Measurements from ENCODE around the gene SHROOM3.
"Not testable (repeated sequence)": the region's sequence is repeated elsewhere in the genome, so short reads cannot be mapped to it uniquely, and the experiment has no call there.

The SHROOM3 gene

GRCh38 chr4:76726631-76727030, 291.6 kb downstream of the SHROOM3 start:
- intact Hi-C loops (cut with micrococcal nuclease) = no loop called here
- no peak overlapping the region for H3K4me3 Mint-ChIP-seq
- no peaks in the 10 kb centered on the region for H3K36me3 Mint-ChIP-seq (ENCODE audit: low read depth)
- no peaks in the 10 kb centered on the region for H3K9me3 Mint-ChIP-seq
- H3K27me3 Mint-ChIP-seq = peaks cover 77% of the 10 kb centered on the region
- no peak overlapping the region for H3K27ac Mint-ChIP-seq
- H3K4me1 Mint-ChIP-seq (ENCODE audit: low read depth) = peaks cover 17% of the 10 kb centered on the region

GRCh38 chr4:76727934-76728333, 292.9 kb downstream of the SHROOM3 start:
- H3K4me3 Mint-ChIP-seq; H3K9me3 Mint-ChIP-seq; H3K27ac Mint-ChIP-seq; intact Hi-C loops (cut with micrococcal nuclease); H3K36me3 Mint-ChIP-seq (ENCODE audit: low read depth): not testable (repeated sequence)
- Mint-ChIP-seq H3K4me1 (ENCODE audit: low read depth) (peaks cover 17% of the 10 kb centered on the region), H3K27me3 (peaks cover 77% of the 10 kb centered on the region)

- Mint-ChIP-seq H3K9me3 (no peaks in the 10 kb centered on the region), H3K27ac (no peak overlapping the region), H3K4me1 (ENCODE audit: low read depth) (peaks cover 9% of the 10 kb centered on the region), H3K27me3 (peaks cover 79% of the 10 kb centered on the region), H3K4me3 (no peak overlapping the region), H3K36me3 (ENCODE audit: low read depth) (no peaks in the 10 kb centered on the region)
- intact Hi-C loops (cut with micrococcal nuclease) = no loop called here
Measured at GRCh38 chr4:76729460-76729859, 294.4 kb downstream of the SHROOM3 start.

GRCh38 chr4:76729980-76730379, 295.0 kb downstream of the SHROOM3 start:
- intact Hi-C loops (cut with micrococcal nuclease) = no loop called here
- no peak overlapping the region for H3K4me3 Mint-ChIP-seq

GRCh38 chr4:76732246-76732645, 297.2 kb downstream of the SHROOM3 start:
- no peak overlapping the region for H3K4me3 Mint-ChIP-seq
- no peaks in the 10 kb centered on the region for H3K36me3 Mint-ChIP-seq (ENCODE audit: low read depth)
- H3K9me3 Mint-ChIP-seq = no peaks in the 10 kb centered on the region
- intact Hi-C loops (cut with micrococcal nuclease) = no loop called here
- H3K27ac Mint-ChIP-seq = no peak overlapping the region
- no peaks in the 10 kb centered on the region for H3K4me1 Mint-ChIP-seq (ENCODE audit: low read depth)
- peaks cover 68% of the 10 kb centered on the region for H3K27me3 Mint-ChIP-seq

More at GRCh38 chr4:76729980-76730379, 295.0 kb downstream of the SHROOM3 start:
- no peaks in the 10 kb centered on the region for H3K36me3 Mint-ChIP-seq (ENCODE audit: low read depth)
- H3K4me1 Mint-ChIP-seq (ENCODE audit: low read depth) = peaks cover 9% of the 10 kb centered on the region
- peaks cover 78% of the 10 kb centered on the region for H3K27me3 Mint-ChIP-seq
- H3K27ac Mint-ChIP-seq = no peak overlapping the region
- H3K9me3 Mint-ChIP-seq = no peaks in the 10 kb centered on the region

- Mint-ChIP-seq H3K4me3 (no peak overlapping the region), H3K36me3 (ENCODE audit: low read depth) (no peaks in the 10 kb centered on the region), H3K27me3 (peaks cover 67% of the 10 kb centered on the region), H3K27ac (no peak overlapping the region), H3K9me3 (no peaks in the 10 kb centered on the region), H3K4me1 (ENCODE audit: low read depth) (no peaks in the 10 kb centered on the region)
- intact Hi-C loops (cut with micrococcal nuclease) = no loop called here
Measured at GRCh38 chr4:76733068-76733771, 298.2 kb downstream of the SHROOM3 start.

GRCh38 chr4:76736414-76736813, 301.4 kb downstream of the SHROOM3 start:
- intact Hi-C loops (cut with micrococcal nuclease) = no loop called here
- Mint-ChIP-seq H3K4me3 (no peak overlapping the region), H3K36me3 (ENCODE audit: low read depth) (no peaks in the 10 kb centered on the region), H3K27me3 (peaks cover 54% of the 10 kb centered on the region), H3K9me3 (no peaks in the 10 kb centered on the region), H3K27ac (no peak overlapping the region), H3K4me1 (ENCODE audit: low read depth) (no peaks in the 10 kb centered on the region)

GRCh38 chr4:76737180-76737579, 302.2 kb downstream of the SHROOM3 start:
- Mint-ChIP-seq H3K36me3 (ENCODE audit: low read depth) (no peaks in the 10 kb centered on the region), H3K4me1 (ENCODE audit: low read depth) (no peaks in the 10 kb centered on the region), H3K27me3 (peaks cover 47% of the 10 kb centered on the region), H3K4me3 (no peak overlapping the region), H3K27ac (no peak overlapping the region), H3K9me3 (no peaks in the 10 kb centered on the region)
- intact Hi-C loops (cut with micrococcal nuclease) = no loop called here

GRCh38 chr4:76737771-76738085, 302.7 kb downstream of the SHROOM3 start:
- no peak overlapping the region for H3K27ac Mint-ChIP-seq
- intact Hi-C loops (cut with micrococcal nuclease) = no loop called here
- H3K9me3 Mint-ChIP-seq = no peaks in the 10 kb centered on the region
- H3K36me3 Mint-ChIP-seq (ENCODE audit: low read depth) = no peaks in the 10 kb centered on the region
- H3K27me3 Mint-ChIP-seq = peaks cover 44% of the 10 kb centered on the region
- no peak overlapping the region for H3K4me3 Mint-ChIP-seq
- H3K4me1 Mint-ChIP-seq (ENCODE audit: low read depth) = no peaks in the 10 kb centered on the region

GRCh38 chr4:76738086-76738931, 303.3 kb downstream of the SHROOM3 start:
- Mint-ChIP-seq H3K27ac (no peak overlapping the region), H3K36me3 (ENCODE audit: low read depth) (no peaks in the 10 kb centered on the region)
- intact Hi-C loops (cut with micrococcal nuclease) = no loop called here

GRCh38 chr4:76740192-76740591, 305.2 kb downstream of the SHROOM3 start:
- intact Hi-C loops (cut with micrococcal nuclease) = no loop called here
- no peak overlapping the region for H3K27ac Mint-ChIP-seq
- H3K9me3 Mint-ChIP-seq = no peaks in the 10 kb centered on the region
- H3K4me1 Mint-ChIP-seq (ENCODE audit: low read depth) = no peaks in the 10 kb centered on the region
- no peak overlapping the region for H3K4me3 Mint-ChIP-seq
- H3K27me3 Mint-ChIP-seq = peaks cover 38% of the 10 kb centered on the region
- H3K36me3 Mint-ChIP-seq (ENCODE audit: low read depth) = no peaks in the 10 kb centered on the region

More at GRCh38 chr4:76738086-76738931, 303.3 kb downstream of the SHROOM3 start:
- Mint-ChIP-seq H3K27me3 (peaks cover 43% of the 10 kb centered on the region), H3K4me1 (ENCODE audit: low read depth) (no peaks in the 10 kb centered on the region), H3K4me3 (no peak overlapping the region), H3K9me3 (no peaks in the 10 kb centered on the region)

GRCh38 chr4:76740866-76741662, 306.0 kb downstream of the SHROOM3 start:
- Mint-ChIP-seq H3K4me1 (ENCODE audit: low read depth) (no peaks in the 10 kb centered on the region), H3K4me3 (no peak overlapping the region), H3K27ac (no peak overlapping the region), H3K36me3 (ENCODE audit: low read depth) (no peaks in the 10 kb centered on the region), H3K27me3 (peaks cover 38% of the 10 kb centered on the region), H3K9me3 (no peaks in the 10 kb centered on the region)
- intact Hi-C loops (cut with micrococcal nuclease) = no loop called here

GRCh38 chr4:76741663-76742020, 306.6 kb downstream of the SHROOM3 start:
- no peaks in the 10 kb centered on the region for H3K36me3 Mint-ChIP-seq (ENCODE audit: low read depth)
- no peak overlapping the region for H3K27ac Mint-ChIP-seq
- no peaks in the 10 kb centered on the region for H3K4me1 Mint-ChIP-seq (ENCODE audit: low read depth)
- intact Hi-C loops (cut with micrococcal nuclease) = no loop called here
- no peak overlapping the region for H3K4me3 Mint-ChIP-seq
- H3K9me3 Mint-ChIP-seq = no peaks in the 10 kb centered on the region
- peaks cover 35% of the 10 kb centered on the region for H3K27me3 Mint-ChIP-seq
